GM19452 (cell line): Measurements from ENCODE around the gene PCDHGC3.
A peak's percentile ranks its signal among the peaks of the same experiment; 100 is the strongest.

ENCODE experiments used
- ATAC-seq: cut with Tn5 transposase; IDR thresholded peaks from one replicate; pipeline ENCODE4 v1.9.1; 2021; ENCODE audit not compliant: unreplicated experiment

The PCDHGC3 gene

GRCh38 chr5:141519605-141520565, 44.1 kb downstream of the PCDHGC3 start:
- no peak for ATAC-seq

- ATAC-seq: no peak
These were observed 45.5 kb downstream of the PCDHGC3 start for GRCh38 chr5:141521244-141521781.

GRCh38 chr5:141522301-141522700, 46.5 kb downstream of the PCDHGC3 start:
- no peak for ATAC-seq

DNA sequence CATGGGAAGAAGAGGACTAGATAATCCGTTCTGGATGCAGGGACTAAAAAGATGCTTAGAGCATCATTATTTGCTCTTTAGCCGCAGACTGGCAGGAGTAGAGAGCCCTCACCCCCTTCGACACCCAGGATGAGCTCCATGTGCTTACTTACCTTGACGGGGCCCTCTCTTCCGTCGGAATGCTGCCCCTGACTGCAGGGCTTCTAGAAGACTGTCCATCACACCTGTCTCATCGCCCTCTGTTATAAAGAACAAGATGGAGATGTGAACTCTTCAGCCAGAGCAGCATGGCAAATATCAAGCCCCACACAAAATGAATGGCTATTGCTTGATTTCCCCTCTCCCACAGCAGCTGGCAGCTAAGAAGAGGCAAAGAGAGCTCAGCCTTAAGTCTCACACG, 48.2 kb downstream of the PCDHGC3 start:
- ATAC-seq: no peak

DNA sequence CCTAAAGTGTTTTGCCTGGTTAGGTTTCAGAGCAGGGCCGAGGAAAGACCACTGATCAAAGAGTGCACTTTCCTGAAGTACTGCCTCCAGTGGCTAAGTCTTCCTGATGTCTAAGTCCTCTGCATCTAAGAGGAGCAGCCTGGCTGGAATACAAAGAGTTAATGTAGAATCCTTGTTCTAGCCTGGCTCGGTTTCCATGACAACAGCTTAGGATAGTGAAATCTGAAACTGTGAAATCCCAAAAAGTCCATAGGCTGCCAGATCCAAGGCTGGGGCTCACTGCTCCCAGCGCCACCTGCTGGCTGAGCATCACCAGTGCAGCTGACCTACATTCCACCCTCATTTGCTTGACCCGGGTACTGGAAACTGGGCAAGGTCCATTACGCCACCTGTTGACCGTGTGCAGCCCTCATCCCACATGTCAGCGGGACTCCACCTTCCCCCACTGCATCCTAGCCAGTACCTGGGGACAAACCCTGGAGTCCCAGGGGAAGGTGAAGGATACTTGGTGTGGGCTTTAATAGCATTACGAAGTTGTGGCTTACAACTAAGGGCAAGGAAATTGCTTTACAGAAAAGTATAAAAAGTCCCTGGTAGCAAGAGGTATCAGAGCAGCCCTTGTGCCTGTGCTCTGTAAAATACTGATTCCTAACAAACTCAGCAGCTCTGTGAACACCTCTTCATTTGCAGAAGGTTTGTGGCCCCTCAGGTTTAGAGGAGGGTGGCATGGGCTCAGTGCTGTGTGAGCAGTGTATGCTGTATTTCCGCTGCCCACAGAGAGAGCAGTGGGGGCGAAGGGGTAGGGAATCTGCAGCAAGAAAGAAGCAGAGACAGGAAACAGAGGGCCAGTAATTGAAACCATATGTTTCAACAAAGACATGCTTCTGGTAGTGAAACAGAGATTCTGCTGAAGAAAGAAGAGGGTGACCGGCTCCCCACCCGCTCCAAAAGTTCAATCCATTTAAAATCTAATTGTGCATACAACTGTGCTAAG, 49.1 kb downstream of the PCDHGC3 start:
- peak; percentile 79 for ATAC-seq

DNA sequence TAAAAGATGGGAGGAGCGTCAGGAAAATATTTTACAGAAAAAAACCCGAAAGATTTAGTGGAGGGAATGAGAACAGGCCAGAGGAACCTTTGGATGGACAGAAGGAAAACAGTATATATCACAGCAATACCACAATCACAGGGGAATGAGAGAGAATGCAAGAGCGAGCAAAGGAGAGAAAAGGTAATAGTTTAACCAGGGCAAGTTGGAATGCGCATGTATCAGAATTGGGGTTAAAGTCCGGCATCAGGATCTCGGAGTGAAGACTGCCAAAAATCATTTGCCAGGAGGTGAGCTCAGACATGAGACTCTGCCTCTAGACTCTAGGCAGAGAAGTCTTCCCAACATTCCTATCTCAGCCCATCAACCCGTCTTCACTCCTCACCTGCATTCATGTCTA, 49.9 kb downstream of the PCDHGC3 start:
- ATAC-seq: no peak

DNA sequence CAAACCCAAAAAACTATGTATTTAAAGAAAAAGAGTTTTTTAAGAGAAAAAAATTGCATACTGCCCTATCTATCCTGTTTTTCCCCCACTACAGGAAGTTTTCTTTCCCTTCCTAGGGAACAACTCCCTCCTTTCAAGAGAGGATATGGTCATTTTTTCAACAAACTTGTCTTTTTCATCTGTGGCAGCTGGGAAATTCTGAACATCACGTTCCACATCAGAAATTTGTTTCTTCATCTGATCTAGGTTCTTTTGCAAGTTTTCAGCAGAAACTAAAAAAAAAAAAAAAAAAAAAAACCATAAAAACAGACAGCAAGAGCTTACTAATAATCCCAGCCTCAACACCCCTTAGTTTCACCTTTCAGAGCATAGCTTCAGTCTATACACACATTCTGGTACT, 51.7 kb downstream of the PCDHGC3 start:
- no peak for ATAC-seq
